Astrocyte (in vitro differentiated cells and primary cell): Measurements from ENCODE around the gene TCEA2. TPM values are rescaled to one million over a fixed set of nuclear protein-coding genes. Genes with fewer than 3 reads are reported as not detected.

ENCODE experiments used
- DNase-seq: peaks from one replicate; pipeline ENCODE4 v3.0.0-alpha.2; 2010; ENCODE audit warnings: low read depth
- FAIRE-seq: peaks from 2 replicates; lab custom pipeline; 2011; peaks lifted over from hg19 to GRCh38; lab: Jason Lieb, UNC
- H2AFZ ChIP-seq: 2 replicates; pipeline ENCODE4 v1.6.0; 2012; ENCODE audit warnings: low read depth, low read length, inconsistent platforms
- H3K27ac ChIP-seq: 2 replicates; pipeline ENCODE4 v1.5.1; 2011; ENCODE audit warnings: low read depth, low read length, inconsistent platforms
- H3K27me3 ChIP-seq: 2 replicates; pipeline ENCODE4 v1.6.0; 2011; ENCODE audit warnings: low read length, inconsistent platforms; ENCODE audit not compliant: insufficient read depth
- H3K36me3 ChIP-seq: 2 replicates; pipeline ENCODE4 v1.5.1; 2011; ENCODE audit warnings: low read length, inconsistent platforms; ENCODE audit not compliant: insufficient read depth
- H3K4me1 ChIP-seq: 2 replicates; pipeline ENCODE4 v1.5.1; 2011; ENCODE audit warnings: low read length, inconsistent platforms; ENCODE audit not compliant: insufficient read depth
- H3K4me2 ChIP-seq: 2 replicates; pipeline ENCODE4 v1.6.0; 2012; ENCODE audit warnings: low read length, inconsistent platforms
- H3K4me3 ChIP-seq: 2 replicates; pipeline ENCODE4 v1.5.1; 2011; ENCODE audit warnings: low read depth, mild to moderate bottlenecking, low read length, inconsistent platforms; ENCODE audit not compliant: insufficient read depth
- H3K79me2 ChIP-seq: 2 replicates; pipeline ENCODE4 v1.6.0; 2012; ENCODE audit warnings: mild to moderate bottlenecking, low read length, inconsistent platforms; ENCODE audit not compliant: insufficient read depth
- H3K9ac ChIP-seq: 2 replicates; pipeline ENCODE4 v1.6.0; 2012; ENCODE audit warnings: mild to moderate bottlenecking, low read length, inconsistent platforms
- H3K9me3 ChIP-seq: 2 replicates; pipeline ENCODE4 v1.5.1; 2012; ENCODE audit warnings: low read depth, mild to moderate bottlenecking, low read length, inconsistent platforms; ENCODE audit not compliant: insufficient read depth
- H4K20me1 ChIP-seq: 2 replicates; pipeline ENCODE4 v1.6.0; 2012; ENCODE audit warnings: low read length, inconsistent platforms; ENCODE audit not compliant: insufficient read depth
- H3K27ac Mint-ChIP-seq: one replicate; pipeline ENCODE4 v1.8.0; 2021; ENCODE audit warnings: mild to moderate bottlenecking, mixed read lengths; ENCODE audit not compliant: unreplicated experiment
- H3K27me3 Mint-ChIP-seq: one replicate; pipeline ENCODE4 v1.8.0; 2021; ENCODE audit warnings: low read depth, mixed read lengths; ENCODE audit not compliant: unreplicated experiment
- H3K36me3 Mint-ChIP-seq: one replicate; pipeline ENCODE4 v1.8.0; 2021; ENCODE audit warnings: low read depth, mixed read lengths; ENCODE audit not compliant: unreplicated experiment
- H3K4me1 Mint-ChIP-seq: one replicate; pipeline ENCODE4 v1.8.0; 2021; ENCODE audit warnings: low read depth, mixed read lengths; ENCODE audit not compliant: unreplicated experiment
- H3K4me3 Mint-ChIP-seq: one replicate; pipeline ENCODE4 v1.8.0; 2021; ENCODE audit warnings: mild to moderate bottlenecking, moderate library complexity, mixed read lengths; ENCODE audit not compliant: unreplicated experiment
- H3K9me3 Mint-ChIP-seq: one replicate; pipeline ENCODE4 v1.8.0; 2021; ENCODE audit warnings: mild to moderate bottlenecking, mixed read lengths; ENCODE audit not compliant: unreplicated experiment
- CTCF ChIP-seq: IDR thresholded peaks from 2 replicates; pipeline ENCODE4 v1.5.1; 2011; ENCODE audit warnings: low read depth, mild to moderate bottlenecking, inconsistent platforms, low read length, moderate library complexity; ENCODE audit not compliant: insufficient read depth
- EZH2 ChIP-seq: IDR thresholded peaks from 2 replicates; pipeline ENCODE4 v1.6.1; 2012; ENCODE audit warnings: mild to moderate bottlenecking, low read length, inconsistent platforms; ENCODE audit not compliant: insufficient read depth
- total RNA-seq: library from RNA; stranded (reverse); gene quantifications from 2 replicates; pipeline ENCODE4 v1.2.1, GENCODE V29; 2021

TCEA2 gene
- total RNA-seq, 1 donor from 2014 or later, result 53.1 TPM

GRCh38 chr20:64106981-64107735, 44.2 kb downstream of the TCEA2 start, which contains the start of gene NPBWR2:
NPBWR2 (minus strand) TSS chr20:64107565; CDS start chr20:64106831, 734 bp downstream.
- H3K9me3 ChIP-seq, result no peaks in the 10 kb centered on the region
- H3K4me3 Mint-ChIP-seq, result no peak within 1 kb of the TSS
- no peak within 1 kb of the TSS for H3K9ac ChIP-seq
- H3K4me1 ChIP-seq, result no peaks in the 10 kb centered on the region
- H3K4me3 ChIP-seq, result no peak within 1 kb of the TSS
- H3K27me3 ChIP-seq, result peaks cover 12% of the 10 kb centered on the region
- H3K27me3 Mint-ChIP-seq, result peaks cover 52% of the 10 kb centered on the region
- H2AFZ ChIP-seq, result peak within 1 kb of the TSS; percentile 4
- no peak for DNase-seq
- H3K4me2 ChIP-seq, result no peak within 1 kb of the TSS
- no peaks in the 10 kb centered on the region for H3K36me3 ChIP-seq
- peaks cover 3% of the 10 kb centered on the region for H3K4me1 Mint-ChIP-seq
- H3K27ac ChIP-seq, result no peak within 1 kb of the TSS
- no peaks in the 10 kb centered on the region for H3K9me3 Mint-ChIP-seq
- no peaks in the 10 kb centered on the region for H3K79me2 ChIP-seq
- no peaks in the 10 kb centered on the region for H4K20me1 ChIP-seq
- H3K36me3 Mint-ChIP-seq, result no peaks in the 10 kb centered on the region
- H3K27ac Mint-ChIP-seq, result peak within 1 kb of the TSS; percentile 41
- no peak for TF ChIP-seq CTCF
- TF ChIP-seq EZH2, result no peak
- FAIRE-seq, result no peak

GRCh38 chr20:64107736-64108457, 44.9 kb downstream of the TCEA2 start:
- H3K9me3 ChIP-seq, result no peaks in the 10 kb centered on the region
- H3K27ac Mint-ChIP-seq, result no peak overlapping the region
- H3K27ac ChIP-seq, result no peak overlapping the region
- H3K4me3 ChIP-seq, result no peak overlapping the region
- H3K36me3 Mint-ChIP-seq, result no peaks in the 10 kb centered on the region
- no peaks in the 10 kb centered on the region for H3K4me1 ChIP-seq
- peaks cover 51% of the 10 kb centered on the region for H3K27me3 Mint-ChIP-seq
- DNase-seq, result no peak
- no peaks in the 10 kb centered on the region for H3K79me2 ChIP-seq
- H3K4me2 ChIP-seq, result no peak overlapping the region
- H3K4me3 Mint-ChIP-seq, result no peak overlapping the region
- peaks cover 8% of the 10 kb centered on the region for H3K27me3 ChIP-seq
- no peaks in the 10 kb centered on the region for H4K20me1 ChIP-seq
- peaks cover 3% of the 10 kb centered on the region for H3K4me1 Mint-ChIP-seq
- no peaks in the 10 kb centered on the region for H3K9me3 Mint-ChIP-seq
- H3K9ac ChIP-seq, result no peak overlapping the region
- TF ChIP-seq EZH2 (no peak), CTCF (no peak)
- FAIRE-seq, result no peak
- no peak overlapping the region for H2AFZ ChIP-seq
- no peaks in the 10 kb centered on the region for H3K36me3 ChIP-seq
